ENCODE measurements around the gene SACS.

Gene SACS

DNA sequence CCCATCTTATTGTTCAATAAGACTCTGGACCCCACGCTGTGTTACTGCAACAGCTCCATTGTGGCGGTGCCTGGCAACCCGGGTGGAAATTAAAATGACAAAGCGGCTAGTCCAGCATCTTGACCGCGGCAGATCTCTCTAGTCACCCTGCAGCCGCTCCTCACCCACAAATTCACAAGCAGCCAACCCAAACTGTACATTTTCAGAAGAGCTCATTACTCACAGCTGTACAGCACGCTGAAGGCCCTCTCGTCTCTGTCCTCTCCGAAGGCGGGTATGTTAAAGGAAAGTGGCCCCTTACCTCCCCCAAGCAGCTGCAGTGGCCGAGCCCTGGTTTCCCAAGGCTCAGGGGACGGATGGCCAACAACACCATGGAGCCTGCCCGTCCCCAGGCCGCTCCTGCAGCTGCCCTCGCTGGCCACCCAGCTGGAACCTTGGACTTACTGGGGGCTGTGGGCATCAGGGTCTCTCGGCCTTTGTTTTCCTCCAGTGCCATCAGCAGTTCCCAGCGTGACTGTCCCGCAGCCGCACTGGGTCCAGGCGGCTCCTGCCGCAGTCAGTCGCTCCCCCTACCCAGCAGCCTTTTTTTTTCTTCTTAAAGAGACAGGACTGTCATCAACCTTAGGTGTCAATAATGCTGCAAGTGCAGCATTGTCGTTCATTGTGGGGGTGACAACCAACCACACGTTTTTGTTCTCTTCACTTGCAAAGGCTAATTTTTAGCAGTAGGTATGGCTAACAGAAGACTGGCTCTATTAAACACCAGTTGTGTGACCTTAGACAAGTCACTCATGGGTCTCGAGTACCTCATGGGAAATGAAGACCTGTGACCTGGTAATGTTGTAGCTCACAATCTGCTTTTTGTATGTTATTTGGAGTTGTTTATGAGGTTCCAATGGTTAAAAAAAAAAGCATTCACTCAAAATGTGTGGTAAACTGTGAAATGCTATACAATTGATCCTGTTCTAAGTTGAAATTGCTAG lies at the start of gene SACS:
Gene SACS, minus strand, starts transcription at position 532 of the 983 bp plus-strand sequence. CDS start 22,463 bp downstream, outside the sequence.
- TF ChIP-seq CTCF (IDR thresholded peaks at IDR 0.05; ENCODE audit: extremely low read depth, missing control alignments) = no peak
- no peak for DNase-seq (ENCODE audit: low spot score)

DNA sequence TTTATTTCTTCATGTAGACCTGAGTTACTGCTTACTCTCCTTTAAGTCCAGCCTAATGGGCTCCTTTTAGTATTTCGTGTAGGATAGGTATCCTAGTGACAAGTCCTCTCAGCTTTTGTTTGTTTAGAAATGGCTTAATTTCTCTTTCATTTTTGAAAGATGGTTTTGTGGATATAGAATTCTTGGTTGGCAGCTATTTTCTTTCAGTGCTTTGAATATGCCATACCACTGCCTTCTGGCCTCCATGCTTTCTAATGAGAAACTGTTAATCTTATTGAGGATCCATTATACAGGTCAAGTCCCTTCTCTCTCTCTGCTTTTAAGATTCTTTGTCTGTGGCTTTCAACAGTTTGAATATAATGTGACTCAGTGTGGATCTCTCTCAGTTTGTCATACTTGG lies 46.8 kb upstream of the SACS start:
- TF ChIP-seq CTCF (IDR thresholded peaks at IDR 0.05; ENCODE audit: extremely low read depth, missing control alignments) = no peak
- DNase-seq (ENCODE audit: low spot score) = no peak

GRCh38 chr13:23477101-23477500 lies 43.6 kb upstream of the SACS start:
- TF ChIP-seq CTCF (IDR thresholded peaks at IDR 0.05; ENCODE audit: extremely low read depth, missing control alignments) = no peak
- no peak for DNase-seq (ENCODE audit: low spot score)

DNA sequence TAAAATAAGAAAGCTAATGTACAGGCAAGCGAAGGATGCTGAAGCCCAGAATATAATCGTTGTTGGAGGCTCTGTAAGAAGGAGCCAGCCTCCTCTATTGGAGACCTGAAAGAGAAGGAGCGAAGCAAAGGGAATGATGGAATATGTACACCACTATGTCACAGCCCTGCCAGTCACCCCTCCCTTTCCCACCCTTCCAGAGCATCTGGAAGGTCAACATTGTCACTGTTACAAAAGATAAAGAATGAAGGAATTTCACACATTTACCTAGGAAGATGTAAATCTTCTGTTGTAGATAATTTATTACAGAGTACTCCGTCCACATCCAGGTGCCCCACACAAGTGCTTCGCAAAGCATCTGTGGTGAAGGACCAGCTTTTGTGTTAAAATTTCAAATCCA lies 39.7 kb upstream of the SACS start:
- DNase-seq (ENCODE audit: low spot score) = no peak
- no peak for TF ChIP-seq CTCF (IDR thresholded peaks at IDR 0.05; ENCODE audit: extremely low read depth, missing control alignments)

DNA sequence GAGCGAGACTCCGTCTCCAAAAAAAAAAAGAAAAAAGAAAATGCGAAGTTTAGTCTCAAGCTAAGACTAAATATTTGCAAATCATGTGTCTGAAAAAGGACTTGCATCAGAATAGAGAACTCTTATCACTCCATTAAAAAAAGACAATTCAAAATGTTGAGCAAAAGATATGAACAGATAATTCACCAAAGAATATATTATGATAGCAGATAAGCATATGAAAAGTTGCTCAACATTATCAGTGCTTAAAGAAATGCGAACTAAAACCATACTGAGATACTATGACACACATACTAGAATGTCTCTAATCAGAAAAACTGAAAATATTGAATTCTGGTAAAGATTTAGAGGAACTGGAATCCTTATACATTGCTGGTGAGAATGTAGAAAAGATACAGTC lies 38.7 kb upstream of the SACS start:
- TF ChIP-seq CTCF (IDR thresholded peaks at IDR 0.05; ENCODE audit: extremely low read depth, missing control alignments) = no peak
- DNase-seq (ENCODE audit: low spot score) = no peak

DNA sequence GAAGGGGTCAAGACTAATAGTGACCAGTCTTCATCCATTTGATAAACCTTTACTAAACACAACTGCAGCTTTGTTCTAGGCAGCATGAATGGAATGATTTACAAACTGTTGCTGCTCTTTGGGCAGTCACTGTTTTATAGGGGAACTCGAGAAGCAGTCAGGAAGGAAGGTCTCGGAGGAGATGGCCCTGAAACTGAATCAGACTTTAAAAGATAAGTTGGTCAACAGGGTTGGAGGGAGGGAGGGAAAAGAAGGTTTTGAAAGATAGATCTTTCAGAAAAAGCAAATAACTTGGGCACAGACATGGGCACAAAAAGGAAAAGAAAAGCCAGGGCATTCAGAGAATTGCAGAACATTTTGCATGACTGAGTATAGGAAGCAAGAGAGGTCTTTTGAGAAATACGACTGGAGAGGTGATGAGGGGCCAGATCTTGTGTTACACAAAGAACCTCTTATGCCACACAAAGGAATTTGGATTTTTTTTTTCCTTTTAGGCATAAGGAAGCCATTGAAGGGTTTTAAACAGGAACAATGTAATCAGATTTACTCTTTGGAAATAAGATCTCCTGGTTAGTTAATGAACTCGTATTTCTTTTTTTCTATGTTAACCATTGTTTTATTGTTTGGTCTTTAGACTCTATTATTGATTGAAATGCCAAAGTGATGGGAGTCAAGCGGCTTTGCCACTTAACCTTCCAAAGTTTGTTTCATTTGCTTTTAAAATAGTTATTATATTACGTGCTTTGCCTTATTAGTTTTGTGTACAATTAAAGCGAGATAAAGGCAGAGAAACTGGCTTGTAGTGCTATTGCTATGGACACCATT lies 37.5 kb upstream of the SACS start:
- DNase-seq (ENCODE audit: low spot score) = no peak
- no peak for TF ChIP-seq CTCF (IDR thresholded peaks at IDR 0.05; ENCODE audit: extremely low read depth, missing control alignments)

- no peak for DNase-seq (ENCODE audit: low spot score)
- TF ChIP-seq CTCF (IDR thresholded peaks at IDR 0.05; ENCODE audit: extremely low read depth, missing control alignments) = no peak
Measured at GRCh38 chr13:23469951-23470421, 36.5 kb upstream of the SACS start.

Data from GM20000 (cell line).